ENCODE data around the gene CWC15.

GRCh38 chr11:95014184-95014821, 40.9 kb upstream of the CWC15 start:
- TF ChIP-seq CTCF (IDR thresholded peaks at IDR 0.05; ENCODE audit: insufficient read depth, low read depth, low read length) (no peak), EZH2 (IDR thresholded peaks at IDR 0.05; ENCODE audit: insufficient read depth, low read length) (no peak)

All from astrocyte (in vitro differentiated cells and primary cell).